KOPT-K1 (cell line): ENCODE results near the gene CKM.

ENCODE experiments used
- H3K27ac ChIP-seq: fragments of 200-600 bp; sonication (generic); 2 replicates; pipeline ENCODE4 v1.5.1; 2016; ENCODE audit warnings: antibody characterized with exemption, mild to moderate bottlenecking, low read depth, low read length; ENCODE audit not compliant: poor library complexity, severe bottlenecking
- H3K36me3 ChIP-seq: fragments of 200-600 bp; sonication (generic); 2 replicates; pipeline ENCODE4 v1.5.1; 2017; ENCODE audit warnings: antibody characterized with exemption, mild to moderate bottlenecking, low read length, moderate library complexity; ENCODE audit not compliant: insufficient read depth
- H3K9me3 ChIP-seq: fragments of 200-600 bp; sonication (generic); 2 replicates; pipeline ENCODE4 v1.5.1; 2017; ENCODE audit warnings: antibody characterized with exemption, low read length, mild to moderate bottlenecking; ENCODE audit not compliant: insufficient read depth, poor library complexity, severe bottlenecking

Gene CKM

DNA sequence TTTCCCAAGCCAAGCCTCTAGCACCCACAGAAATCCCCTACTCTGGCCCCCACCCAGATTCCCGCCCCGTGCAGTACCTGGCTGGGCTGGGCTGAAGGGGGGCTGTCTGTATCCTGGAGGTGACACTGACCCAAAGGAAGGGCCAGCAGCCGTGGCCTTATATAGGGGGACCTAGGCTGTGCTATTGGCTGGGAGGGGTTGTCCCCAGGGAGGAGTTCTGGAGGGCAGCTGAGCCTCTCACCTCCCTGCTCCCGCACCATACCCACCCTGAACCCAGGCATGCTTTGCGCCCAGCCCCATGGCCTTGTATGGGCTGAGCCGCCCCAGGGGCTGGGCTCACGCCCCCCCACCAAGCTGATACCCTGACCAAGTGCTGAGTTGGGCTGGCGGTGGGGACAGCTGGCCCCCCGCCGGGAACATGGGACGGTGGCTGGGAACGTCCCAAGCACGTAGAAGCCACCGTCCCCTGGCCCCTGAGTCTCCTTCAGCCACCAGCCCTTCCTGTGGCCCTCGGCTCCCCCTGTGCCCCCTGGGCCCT lies at the start of gene CKM:
TSS of gene CKM (minus strand) at position 132 of the 538 bp plus-strand sequence. CDS start 3,162 bp downstream, outside the sequence.
- no peaks in the 10 kb centered on the region for H3K36me3 ChIP-seq
- no peaks in the 10 kb centered on the region for H3K9me3 ChIP-seq
- no peak within 1 kb of the TSS for H3K27ac ChIP-seq

DNA sequence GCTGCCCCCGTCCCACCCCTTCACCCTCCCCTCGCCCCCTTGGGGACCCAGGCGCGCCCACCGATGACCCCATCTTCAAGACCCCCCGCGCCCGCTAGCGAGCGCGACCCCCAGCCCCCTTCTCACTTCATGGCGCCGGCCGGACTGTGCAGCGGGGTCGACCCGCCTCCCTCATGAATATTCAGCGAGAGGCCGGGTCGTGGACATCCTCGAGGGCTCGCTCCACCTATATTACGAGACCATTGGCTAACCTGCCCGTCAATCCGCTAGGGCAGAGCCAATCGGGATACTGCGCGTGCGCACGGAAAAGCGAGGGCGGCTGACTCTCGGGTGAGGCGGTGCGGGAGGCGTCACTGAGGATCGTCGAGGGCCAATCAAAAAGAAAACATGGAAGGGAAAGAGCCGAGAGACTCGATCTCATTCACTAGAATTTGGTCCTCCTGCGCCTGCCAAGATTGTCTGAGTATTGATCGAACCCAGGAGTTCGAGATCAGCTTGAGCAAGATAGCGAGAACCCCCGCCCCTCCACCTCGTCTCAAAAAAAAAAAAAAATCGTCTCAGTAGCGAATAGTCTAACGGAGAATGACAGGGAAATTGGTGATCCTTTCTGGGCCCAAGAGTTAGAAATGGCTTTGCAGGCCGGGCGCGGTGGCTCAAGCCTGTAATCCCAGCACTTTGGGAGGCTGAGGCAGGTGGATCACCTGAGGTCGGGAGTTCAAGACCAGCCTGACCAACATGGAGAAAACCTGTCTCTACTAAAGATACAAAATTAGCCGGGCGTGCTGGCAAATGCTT lies 47.9 kb upstream of the CKM start, which contains the start of gene ERCC2:
TSS of gene ERCC2 (minus strand) at position 164 of the 795 bp plus-strand sequence. CDS start at position 131, 33 bp downstream.
- Histone ChIP-seq H3K9me3 (no peaks in the 10 kb centered on the region), H3K36me3 (no peaks in the 10 kb centered on the region; the same call in 1 of the 2 replicates), H3K27ac (peak within 1 kb of the TSS; percentile 56)

DNA sequence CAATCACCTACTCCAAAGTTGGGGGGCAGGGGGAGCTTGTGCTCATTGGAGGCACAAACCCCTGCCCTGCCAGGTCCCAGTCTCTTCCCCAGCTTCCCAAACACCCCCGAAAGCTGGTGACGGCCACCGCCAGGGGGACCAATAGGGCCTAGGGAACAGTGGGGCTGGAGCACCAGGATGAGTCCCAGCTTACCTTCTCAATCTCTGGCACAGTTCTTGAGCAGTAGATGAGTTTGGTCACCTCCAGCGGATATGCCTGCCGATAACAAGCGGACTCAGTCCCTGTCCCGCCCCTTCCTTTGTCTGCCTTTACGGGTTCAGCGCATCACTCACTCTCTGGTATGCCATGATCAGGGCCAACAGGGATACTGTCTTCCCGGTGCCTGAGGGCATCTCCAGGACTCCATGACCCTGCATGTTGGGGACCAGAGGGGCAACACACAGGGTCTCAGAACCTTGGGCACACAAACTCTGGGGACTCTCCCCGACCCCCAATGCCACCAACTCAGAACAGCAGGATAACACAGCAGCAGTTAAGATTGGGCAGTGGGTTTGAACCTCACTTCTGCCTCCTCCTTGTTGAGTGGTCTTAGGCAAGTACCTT lies 46.2 kb upstream of the CKM start:
- H3K27ac ChIP-seq: no peak overlapping the region
- peaks cover 12% of the 10 kb centered on the region; the same call in 1 of the 2 replicates for H3K36me3 ChIP-seq
- no peaks in the 10 kb centered on the region for H3K9me3 ChIP-seq

DNA sequence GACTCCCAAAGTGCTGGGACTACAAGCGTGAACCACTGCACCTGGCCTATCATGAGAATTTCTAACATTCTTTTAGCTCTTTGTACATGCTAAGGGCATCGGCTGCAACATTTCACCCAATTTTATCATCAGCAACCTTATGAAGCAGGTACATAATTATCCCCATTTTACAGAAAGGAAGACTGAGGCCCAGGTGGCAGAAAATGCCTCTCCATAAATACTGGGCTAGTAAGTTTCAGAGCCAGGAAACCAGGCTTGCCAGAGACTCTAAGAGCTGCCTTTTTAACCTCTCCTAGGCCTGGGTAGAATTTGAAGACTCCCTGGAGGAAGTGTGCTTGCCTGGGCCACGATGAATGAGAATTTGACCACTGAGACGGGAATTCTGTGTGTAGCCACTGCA lies 45.5 kb upstream of the CKM start:
- peaks cover 19% of the 10 kb centered on the region; the same call in 1 of the 2 replicates for H3K36me3 ChIP-seq
- no peak overlapping the region for H3K27ac ChIP-seq
- H3K9me3 ChIP-seq: no peaks in the 10 kb centered on the region

DNA sequence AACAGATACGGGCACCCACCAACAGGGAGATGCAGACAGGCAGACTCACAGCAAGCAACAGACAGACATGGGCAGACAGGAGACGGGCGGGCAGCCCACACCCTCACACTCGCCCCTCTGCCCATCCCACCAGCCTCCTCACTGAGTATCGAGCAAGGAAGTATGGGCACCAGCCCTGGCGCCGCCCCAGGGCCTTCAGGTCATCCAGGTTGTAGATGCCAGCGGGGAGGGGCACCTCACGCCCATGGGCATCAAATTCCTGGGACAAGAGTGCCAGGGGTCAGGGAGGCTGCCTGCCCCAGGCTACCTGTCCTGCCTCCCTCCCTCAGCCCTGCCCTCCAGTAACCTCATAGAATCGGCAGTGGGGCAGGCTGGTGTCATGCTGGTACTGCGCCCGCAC lies 42.0 kb upstream of the CKM start:
- Histone ChIP-seq H3K27ac (no peak overlapping the region), H3K9me3 (no peaks in the 10 kb centered on the region), H3K36me3 (peaks cover 41% of the 10 kb centered on the region)

DNA sequence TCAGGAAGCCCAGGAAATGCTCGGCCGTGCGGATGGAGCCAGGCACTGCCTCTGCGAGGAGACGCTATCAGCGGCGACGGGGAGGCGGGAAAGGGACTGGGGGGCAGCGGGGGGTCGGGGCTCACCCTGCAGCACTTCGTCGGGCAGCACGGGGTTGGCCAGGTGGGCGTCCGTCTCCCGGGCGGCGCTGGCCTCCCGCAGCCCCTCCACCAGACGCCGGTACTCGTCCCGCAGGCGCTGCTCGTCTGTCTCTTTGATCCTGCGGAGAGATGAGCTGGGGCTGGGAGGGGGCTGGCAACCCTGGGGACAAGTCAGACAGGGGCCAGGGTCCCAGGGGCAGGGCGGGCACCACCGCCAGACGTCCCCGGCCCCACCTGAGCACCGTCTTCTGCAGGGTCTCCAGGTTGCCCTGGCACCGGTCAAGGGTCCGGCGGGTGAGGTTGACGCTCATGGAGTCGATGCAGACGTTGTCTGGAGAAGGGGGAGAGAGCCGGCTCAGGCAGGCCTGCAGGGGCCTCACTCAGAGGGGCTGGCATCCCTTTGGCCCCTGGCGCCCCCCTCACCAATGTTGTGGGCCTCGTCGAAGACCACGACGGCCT lies 41.3 kb upstream of the CKM start:
- Histone ChIP-seq H3K27ac (no peak overlapping the region), H3K36me3 (peaks cover 48% of the 10 kb centered on the region), H3K9me3 (no peaks in the 10 kb centered on the region)

DNA sequence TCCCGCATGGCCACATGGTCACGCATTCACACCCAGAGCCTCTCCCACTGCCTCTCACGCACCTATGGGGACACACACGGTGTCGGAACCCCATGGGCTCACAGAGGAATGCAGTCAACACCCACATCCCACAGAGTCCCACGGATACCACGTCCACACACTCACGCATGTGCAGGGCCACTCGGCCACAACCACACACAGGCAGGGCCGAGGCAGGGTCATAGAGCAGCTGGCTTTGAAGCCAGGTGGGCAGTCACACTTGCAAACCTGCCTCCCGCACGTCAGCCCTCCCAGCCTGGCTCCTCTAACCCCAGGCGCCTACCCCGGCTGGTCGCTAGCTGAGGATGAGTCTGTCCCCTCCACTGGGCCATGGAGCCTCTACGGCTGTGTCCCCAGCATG lies 39.6 kb upstream of the CKM start:
- H3K36me3 ChIP-seq: peaks cover 58% of the 10 kb centered on the region
- H3K9me3 ChIP-seq: no peaks in the 10 kb centered on the region
- no peak overlapping the region for H3K27ac ChIP-seq

DNA sequence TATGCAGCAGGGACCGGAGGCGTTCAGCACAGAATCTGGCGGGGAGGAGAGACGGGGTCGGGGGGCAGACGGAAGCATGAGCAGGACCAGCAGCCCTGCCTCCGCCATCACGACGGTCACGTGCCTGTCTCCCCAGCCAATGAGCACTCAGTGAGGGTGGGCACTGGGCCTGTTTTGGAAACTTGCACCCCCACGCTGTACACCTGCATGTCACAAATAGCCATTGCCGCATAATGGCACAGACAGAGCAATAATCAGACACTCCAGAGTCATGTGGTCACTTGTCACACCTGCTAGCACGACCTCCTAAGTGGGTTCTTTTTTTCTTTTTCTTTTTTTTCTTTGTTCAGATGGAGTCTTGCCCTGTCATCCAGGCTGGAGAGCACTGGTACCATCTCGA lies 38.9 kb upstream of the CKM start:
- H3K9me3 ChIP-seq: no peaks in the 10 kb centered on the region
- H3K27ac ChIP-seq: no peak overlapping the region
- H3K36me3 ChIP-seq: peaks cover 65% of the 10 kb centered on the region

DNA sequence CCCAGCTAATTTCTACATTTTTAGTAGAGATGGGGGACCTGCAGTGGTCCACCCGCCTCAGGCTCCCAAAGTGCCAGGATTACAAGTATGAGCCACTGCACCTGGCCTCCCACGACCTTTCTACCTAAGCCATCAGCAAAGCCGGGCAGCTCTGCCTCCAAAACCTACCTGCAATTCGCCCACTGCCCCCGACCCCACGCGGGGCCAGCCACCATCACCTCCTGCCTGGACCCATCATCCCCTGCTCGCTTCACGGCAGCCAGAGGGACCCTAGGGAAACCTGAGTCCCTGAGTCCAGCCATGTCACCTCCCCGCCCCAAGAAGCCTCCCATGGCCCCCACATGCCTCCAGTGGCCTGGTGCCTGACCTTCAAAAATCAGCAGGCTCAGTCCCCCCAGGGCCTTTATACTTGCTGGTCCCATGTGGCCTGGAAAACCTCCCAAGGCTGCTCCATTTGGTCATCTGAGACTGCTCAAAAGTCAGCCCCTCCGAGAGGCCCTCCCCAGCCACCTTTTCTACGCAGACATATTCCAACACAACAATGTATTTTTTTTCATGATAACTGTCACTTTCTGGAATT lies 35.6 kb upstream of the CKM start:
- H3K36me3 ChIP-seq: peaks cover 78% of the 10 kb centered on the region
- no peak overlapping the region for H3K27ac ChIP-seq

DNA sequence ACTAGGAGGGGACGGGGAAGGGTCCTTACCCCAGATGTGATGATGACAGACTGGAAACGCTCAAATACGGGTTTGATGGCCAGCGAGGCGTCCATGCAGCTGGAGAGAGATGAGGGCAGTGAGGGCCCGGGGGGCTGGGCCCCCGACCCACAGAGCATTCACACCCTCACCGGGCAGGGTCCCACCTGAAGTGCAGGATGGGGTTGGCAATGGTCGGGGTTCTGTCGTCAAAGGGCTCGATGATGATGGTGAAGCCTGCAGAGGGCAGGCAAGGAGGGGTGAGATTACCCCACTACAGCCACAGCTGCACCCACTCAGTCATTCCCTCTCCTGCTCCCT lies 34.7 kb upstream of the CKM start:
- Histone ChIP-seq H3K36me3 (peaks cover 77% of the 10 kb centered on the region), H3K27ac (no peak overlapping the region), H3K9me3 (no peaks in the 10 kb centered on the region)

More for the DNA sequence above, 35.6 kb upstream of the CKM start:
- H3K9me3 ChIP-seq: no peaks in the 10 kb centered on the region

DNA sequence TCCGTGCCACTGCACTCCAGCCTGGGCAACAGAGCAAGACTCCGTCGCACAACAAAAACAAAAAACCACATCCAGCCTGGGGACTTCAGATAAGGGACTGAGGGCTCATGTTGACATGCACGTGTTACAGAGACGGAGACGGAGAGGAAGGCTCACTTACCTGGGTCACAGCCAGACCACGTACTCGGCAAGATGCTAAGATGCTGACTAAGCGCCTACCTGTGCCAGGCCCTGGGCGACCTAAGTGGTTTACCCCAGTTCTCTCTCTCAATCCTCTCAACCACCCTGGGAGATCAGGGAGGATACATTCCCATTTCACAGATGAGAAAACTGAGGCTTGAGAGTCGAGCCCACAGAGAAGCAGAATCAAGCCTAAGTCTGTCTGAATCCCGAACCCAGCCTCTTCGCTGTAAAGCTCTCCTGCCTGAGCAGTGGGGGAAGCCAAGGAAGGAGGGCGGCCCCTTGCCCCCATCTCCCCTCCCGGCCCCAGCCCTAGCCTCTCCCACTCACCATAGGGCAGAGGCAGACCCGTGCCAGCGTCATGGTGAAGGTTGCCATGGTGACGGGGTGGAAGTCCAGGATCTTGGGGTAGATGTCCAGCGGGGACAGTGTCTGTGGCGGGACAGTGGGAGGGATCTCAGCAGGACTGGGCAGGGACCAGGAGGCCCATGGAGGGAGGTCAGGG lies 34.2 kb upstream of the CKM start:
- H3K9me3 ChIP-seq: no peaks in the 10 kb centered on the region
- peaks cover 77% of the 10 kb centered on the region for H3K36me3 ChIP-seq
- H3K27ac ChIP-seq: no peak overlapping the region

DNA sequence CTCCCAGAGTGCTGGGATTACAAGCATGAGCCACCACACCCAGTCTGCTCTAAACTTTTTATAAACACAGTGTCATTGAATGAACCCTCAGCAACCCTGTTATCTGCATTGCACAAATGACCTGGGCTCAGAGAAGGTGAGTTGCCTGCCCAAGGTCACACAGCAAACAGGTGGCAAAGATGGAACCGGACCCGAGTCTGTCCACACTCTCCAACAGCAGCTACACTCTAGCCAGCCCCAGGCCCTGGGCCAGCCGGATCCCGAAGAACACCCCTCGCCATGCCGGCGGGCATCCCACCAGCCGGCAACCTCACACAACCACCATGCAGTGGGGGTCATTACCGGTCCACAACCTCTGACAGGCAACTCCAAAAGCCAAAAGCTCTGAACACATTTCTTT lies 33.2 kb upstream of the CKM start:
- Histone ChIP-seq H3K9me3 (no peaks in the 10 kb centered on the region), H3K27ac (no peak overlapping the region), H3K36me3 (peaks cover 78% of the 10 kb centered on the region)

DNA sequence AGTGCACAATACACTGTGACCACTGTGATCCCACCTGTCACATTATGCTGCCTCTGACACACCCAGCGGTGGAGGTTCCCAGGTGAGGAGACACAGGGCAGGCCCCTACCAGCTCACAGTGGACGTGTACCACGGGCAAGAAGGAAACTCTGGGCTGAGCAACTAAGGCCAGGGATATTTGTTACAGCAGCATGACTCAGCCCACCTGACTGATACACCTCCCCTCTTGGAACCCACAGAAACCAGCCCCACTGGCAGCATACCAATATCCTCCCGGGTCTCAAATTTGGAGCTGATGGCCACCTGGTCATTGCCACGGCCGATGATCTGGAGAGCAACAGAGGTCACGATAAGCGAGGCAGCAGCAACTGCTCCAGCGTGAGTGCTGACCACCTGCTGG lies 32.7 kb upstream of the CKM start:
- Histone ChIP-seq H3K36me3 (peaks cover 81% of the 10 kb centered on the region), H3K27ac (no peak overlapping the region), H3K9me3 (no peaks in the 10 kb centered on the region)

DNA sequence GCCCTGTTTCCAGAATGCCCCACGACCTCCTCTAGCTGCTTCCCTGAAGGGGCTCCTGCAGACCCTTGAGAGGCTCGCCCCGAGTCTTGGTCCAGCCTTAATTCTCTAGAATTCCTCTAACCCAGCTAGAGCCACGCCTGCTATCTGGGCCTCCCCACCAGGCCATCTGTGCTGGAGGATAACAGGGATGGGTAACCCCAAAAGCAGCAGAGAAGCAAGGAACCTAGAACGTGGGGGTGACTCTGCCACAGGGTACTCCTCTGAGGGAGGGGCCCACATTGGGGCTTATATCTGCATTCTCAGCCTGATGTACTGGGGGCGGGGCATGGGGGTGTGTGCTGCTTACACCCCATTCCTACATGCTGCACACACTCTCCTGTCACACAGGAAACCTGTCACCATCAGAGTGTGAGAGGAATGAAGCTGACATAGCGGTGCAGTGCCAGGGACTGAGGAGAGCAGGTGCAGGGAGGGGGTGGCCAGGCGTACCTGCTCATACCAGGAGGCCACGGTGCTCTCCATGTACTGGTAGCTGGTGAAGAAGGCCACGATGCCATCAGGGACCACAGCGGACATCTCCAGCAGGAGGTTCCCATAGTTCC lies 31.7 kb upstream of the CKM start:
- Histone ChIP-seq H3K27ac (no peak overlapping the region), H3K36me3 (peaks cover 78% of the 10 kb centered on the region), H3K9me3 (no peaks in the 10 kb centered on the region)
